Ishikawa (cell line): ENCODE results near the gene IL17RA.

Experiments used
- CEBPB ChIP-seq: IDR thresholded peaks from 2 replicates; pipeline ENCODE4 v1.6.1; 2012
- EGR1 ChIP-seq: IDR thresholded peaks from 2 replicates; pipeline ENCODE4 v1.6.1; 2012
- EP300 ChIP-seq: IDR thresholded peaks from 2 replicates; pipeline ENCODE4 v1.6.1; 2012; ENCODE audit warnings: borderline replicate concordance
- FOXM1 ChIP-seq: IDR thresholded peaks from 2 replicates; pipeline ENCODE4 v1.6.1; 2012; ENCODE audit warnings: low read depth, borderline replicate concordance
- NFIC ChIP-seq: IDR thresholded peaks from 2 replicates; pipeline ENCODE4 v1.6.1; 2012
- RAD21 ChIP-seq: IDR thresholded peaks from 2 replicates; pipeline ENCODE4 v1.6.1; 2012; ENCODE audit warnings: low read depth
- TAF1 ChIP-seq: IDR thresholded peaks from 2 replicates; pipeline ENCODE4 v1.6.1; 2012; ENCODE audit warnings: low read depth, mild to moderate bottlenecking
- YY1 ChIP-seq: IDR thresholded peaks from 2 replicates; pipeline ENCODE4 v1.6.1; 2012; ENCODE audit warnings: low read depth
- TF ChIP-seq, protein P1 (sequence below): IDR thresholded peaks from 2 replicates; pipeline ENCODE4 v1.6.1; 2012; ENCODE audit warnings: low read depth, mild to moderate bottlenecking
- TF ChIP-seq, protein P2 (sequence below): IDR thresholded peaks from 2 replicates; pipeline ENCODE4 v1.6.1; 2012
- TF ChIP-seq, protein P3 (sequence below): IDR thresholded peaks from 2 replicates; pipeline ENCODE4 v1.6.1; 2012

DNA sequence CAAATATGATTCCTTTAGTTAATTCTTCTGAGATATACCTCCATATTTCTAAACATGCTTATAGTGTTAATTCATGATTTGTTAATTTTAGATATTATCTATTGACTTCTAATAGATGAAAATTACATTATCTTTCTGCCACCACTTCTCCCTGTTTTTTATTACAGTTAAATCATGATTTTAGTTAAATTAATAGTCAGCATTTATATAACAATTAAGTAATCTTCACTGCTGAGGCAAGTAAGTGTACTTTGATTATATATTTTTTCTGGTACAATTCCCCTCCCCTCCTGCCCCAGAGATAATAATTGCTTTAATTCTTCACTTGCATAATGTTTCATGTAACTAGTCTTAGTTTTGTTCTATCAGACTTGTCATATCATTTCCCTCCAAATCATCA lies 5.8 kb downstream of the IL17RA start:
- TF ChIP-seq, protein P1, sequence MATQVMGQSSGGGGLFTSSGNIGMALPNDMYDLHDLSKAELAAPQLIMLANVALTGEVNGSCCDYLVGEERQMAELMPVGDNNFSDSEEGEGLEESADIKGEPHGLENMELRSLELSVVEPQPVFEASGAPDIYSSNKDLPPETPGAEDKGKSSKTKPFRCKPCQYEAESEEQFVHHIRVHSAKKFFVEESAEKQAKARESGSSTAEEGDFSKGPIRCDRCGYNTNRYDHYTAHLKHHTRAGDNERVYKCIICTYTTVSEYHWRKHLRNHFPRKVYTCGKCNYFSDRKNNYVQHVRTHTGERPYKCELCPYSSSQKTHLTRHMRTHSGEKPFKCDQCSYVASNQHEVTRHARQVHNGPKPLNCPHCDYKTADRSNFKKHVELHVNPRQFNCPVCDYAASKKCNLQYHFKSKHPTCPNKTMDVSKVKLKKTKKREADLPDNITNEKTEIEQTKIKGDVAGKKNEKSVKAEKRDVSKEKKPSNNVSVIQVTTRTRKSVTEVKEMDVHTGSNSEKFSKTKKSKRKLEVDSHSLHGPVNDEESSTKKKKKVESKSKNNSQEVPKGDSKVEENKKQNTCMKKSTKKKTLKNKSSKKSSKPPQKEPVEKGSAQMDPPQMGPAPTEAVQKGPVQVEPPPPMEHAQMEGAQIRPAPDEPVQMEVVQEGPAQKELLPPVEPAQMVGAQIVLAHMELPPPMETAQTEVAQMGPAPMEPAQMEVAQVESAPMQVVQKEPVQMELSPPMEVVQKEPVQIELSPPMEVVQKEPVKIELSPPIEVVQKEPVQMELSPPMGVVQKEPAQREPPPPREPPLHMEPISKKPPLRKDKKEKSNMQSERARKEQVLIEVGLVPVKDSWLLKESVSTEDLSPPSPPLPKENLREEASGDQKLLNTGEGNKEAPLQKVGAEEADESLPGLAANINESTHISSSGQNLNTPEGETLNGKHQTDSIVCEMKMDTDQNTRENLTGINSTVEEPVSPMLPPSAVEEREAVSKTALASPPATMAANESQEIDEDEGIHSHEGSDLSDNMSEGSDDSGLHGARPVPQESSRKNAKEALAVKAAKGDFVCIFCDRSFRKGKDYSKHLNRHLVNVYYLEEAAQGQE, result no peak
- TF ChIP-seq, protein P2, sequence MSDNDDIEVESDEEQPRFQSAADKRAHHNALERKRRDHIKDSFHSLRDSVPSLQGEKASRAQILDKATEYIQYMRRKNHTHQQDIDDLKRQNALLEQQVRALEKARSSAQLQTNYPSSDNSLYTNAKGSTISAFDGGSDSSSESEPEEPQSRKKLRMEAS, result no peak
- TF ChIP-seq EP300 (no peak), RAD21 (no peak), CEBPB (no peak), YY1 (no peak), NFIC (no peak), FOXM1 (no peak), TAF1 (no peak), EGR1 (no peak)
- TF ChIP-seq, protein P3, sequence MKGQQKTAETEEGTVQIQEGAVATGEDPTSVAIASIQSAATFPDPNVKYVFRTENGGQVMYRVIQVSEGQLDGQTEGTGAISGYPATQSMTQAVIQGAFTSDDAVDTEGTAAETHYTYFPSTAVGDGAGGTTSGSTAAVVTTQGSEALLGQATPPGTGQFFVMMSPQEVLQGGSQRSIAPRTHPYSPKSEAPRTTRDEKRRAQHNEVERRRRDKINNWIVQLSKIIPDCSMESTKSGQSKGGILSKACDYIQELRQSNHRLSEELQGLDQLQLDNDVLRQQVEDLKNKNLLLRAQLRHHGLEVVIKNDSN, result no peak
